ENCODE data around the gene C11orf68. TPM values are rescaled to one million over a fixed set of nuclear protein-coding genes. Genes with fewer than 3 reads are reported as not detected.
A peak's percentile ranks its signal among the peaks of the same experiment; 100 is the strongest.

The C11orf68 gene
- total and polyA plus RNA-seq, 9 of the 15 experiments (the other 6 are each of a cell fraction or from before 2014, with no cell fraction given), result 3.6 to 35.9 (median 12.8) TPM

- TF ChIP-seq ZBTB40 (IDR thresholded peaks at IDR 0.05) (0 out of 2 replicates have a peak, but pooled peaks have one; percentile 35), ZBTB40 (CRISPR knock-in tag; IDR thresholded peaks at IDR 0.05) (no peak), RBBP5 (IDR thresholded peaks at IDR 0.05; ENCODE audit: borderline replicate concordance, insufficient read depth, low read length, poor library complexity, severe bottlenecking) (no peak), FOXM1 (IDR thresholded peaks at IDR 0.05; ENCODE audit: low read depth) (no peak), FOXM1 (CRISPR knock-in tag; IDR thresholded peaks at IDR 0.05; ENCODE audit: low read depth) (no peak), RAD21 (CRISPR knock-in tag; conservative IDR thresholded peaks at IDR 0.05 in 1 of 2, IDR thresholded peaks at IDR 0.05 in 1 of 2) (no peak), CEBPG (CRISPR knock-in tag; IDR thresholded peaks at IDR 0.05) (0 out of 2 replicates have a peak, but pooled peaks have one; percentile 5), CEBPG (tag; conservative IDR thresholded peaks at IDR 0.05 in 1 of 2, IDR thresholded peaks at IDR 0.05 in 1 of 2) (no peak)
Observed at GRCh38 chr11:65941720-65942310, 23.0 kb upstream of the C11orf68 start (continued).
